SKM-1 treated with dmso at 0.1 percent for 144 hours (cell line): ENCODE measurements around the gene CROCC.
"Not testable (repeated sequence)": the region's sequence is repeated elsewhere in the genome, so short reads cannot be mapped to it uniquely, and the experiment has no call there.

Source experiments
- DNase-seq: peaks from one replicate; lab custom pipeline; 2025; ENCODE audit not compliant: unreplicated experiment; lab: John Stamatoyannopoulos, UW

CROCC gene

DNA sequence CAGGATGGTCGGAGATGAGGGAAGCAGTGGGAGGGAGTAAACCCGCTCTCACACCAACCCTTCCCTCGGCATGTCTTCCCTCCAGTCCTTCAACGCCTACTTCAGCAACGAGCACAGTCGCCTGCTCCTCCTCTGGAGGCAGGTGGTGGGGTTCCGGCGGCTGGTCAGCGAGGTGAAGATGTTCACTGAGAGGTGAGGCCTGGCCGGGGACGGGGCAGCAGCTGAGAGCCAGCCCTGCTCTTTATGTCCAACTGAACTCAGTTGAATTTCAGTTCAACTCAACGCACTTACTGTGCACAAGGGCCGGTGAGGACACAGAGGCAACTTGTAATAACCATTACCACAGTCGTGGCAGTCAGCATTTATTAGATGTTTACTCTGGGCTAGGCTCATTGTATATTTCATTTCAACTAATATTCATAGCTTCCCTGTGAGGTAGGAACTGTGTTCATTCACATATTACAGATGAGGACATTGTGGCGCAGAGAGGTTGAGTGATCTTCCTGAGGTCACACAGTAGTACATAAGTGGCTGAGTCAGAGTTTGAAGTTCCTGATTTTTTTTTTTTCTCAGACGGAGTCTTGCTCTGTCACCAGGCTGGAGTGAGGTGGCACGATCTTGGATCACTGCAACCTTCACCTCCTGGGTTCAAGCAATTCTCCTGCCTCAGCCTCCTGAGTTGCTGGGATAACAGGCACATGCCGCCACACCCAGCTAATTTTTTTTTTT lies 9.6 kb downstream of the CROCC start:
- DNase-seq: not testable (repeated sequence)

DNA sequence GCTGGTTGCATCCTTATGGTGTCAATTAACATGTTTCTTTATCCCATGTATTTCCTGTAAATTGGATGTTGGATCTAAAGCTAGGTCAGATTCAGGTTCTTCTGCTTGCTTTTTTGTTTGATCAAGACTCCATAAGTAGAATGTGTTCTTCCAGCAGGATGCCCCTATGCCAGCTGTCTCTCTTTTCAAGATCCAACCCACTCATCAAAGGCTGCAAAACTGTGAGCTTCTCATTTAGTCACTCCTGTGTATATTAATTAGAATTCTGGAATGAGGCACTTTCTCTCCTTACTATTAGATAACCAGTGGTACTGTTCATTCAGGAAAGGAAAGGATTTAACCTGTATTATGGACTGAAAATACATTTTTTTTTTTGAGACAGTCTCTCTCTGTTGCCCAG lies 12.2 kb downstream of the CROCC start:
- not testable (repeated sequence) for DNase-seq

GRCh38 chr1:16936580-16936979 lies 14.8 kb downstream of the CROCC start:
- DNase-seq: not testable (repeated sequence)

GRCh38 chr1:16938351-16939321 lies 16.9 kb downstream of the CROCC start:
- no peak for DNase-seq

DNA sequence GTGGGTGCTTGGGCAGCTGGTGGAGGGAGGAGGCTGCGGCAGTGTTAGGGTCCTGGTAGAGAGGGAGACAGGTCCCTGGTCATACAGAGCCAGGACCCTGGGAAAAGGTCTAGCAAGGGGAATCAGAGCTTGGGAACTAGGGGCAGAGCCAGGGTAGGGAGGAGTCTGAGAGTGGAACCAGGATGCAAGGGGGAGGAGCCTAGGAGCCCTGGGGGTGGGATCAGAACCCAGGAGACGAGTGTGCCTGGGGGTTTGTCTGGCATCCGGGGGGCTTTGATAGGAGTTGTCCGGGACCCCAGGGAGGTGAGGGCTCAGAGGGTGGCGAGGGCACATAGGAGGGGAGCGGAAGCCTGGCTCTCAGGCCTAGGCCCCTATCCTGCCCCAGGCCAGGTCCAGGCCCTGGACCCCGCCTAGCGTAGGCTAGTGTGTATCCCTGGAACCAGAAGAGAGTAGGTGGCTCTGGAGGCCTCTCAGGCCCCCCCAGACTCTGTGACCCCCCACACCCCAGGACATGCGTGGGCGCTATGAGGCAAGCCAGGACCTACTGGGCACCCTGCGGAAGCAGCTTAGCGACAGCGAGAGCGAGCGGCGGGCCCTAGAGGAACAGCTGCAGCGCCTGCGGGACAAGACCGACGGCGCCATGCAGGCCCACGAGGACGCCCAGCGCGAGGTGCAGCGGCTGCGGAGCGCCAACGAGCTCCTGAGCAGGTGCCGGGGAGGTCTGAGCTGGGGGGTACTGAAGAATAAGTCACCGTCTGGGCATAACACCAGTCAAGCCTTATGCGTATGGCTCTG lies 17.9 kb downstream of the CROCC start:
- DNase-seq: not testable (repeated sequence)

- no peak for DNase-seq
These were observed 22.3 kb downstream of the CROCC start for GRCh38 chr1:16944038-16944437.

- DNase-seq: not testable (repeated sequence)
These were observed 23.8 kb downstream of the CROCC start for GRCh38 chr1:16945512-16945911.

GRCh38 chr1:16946185-16946584 lies 24.5 kb downstream of the CROCC start:
- not testable (repeated sequence) for DNase-seq

DNA sequence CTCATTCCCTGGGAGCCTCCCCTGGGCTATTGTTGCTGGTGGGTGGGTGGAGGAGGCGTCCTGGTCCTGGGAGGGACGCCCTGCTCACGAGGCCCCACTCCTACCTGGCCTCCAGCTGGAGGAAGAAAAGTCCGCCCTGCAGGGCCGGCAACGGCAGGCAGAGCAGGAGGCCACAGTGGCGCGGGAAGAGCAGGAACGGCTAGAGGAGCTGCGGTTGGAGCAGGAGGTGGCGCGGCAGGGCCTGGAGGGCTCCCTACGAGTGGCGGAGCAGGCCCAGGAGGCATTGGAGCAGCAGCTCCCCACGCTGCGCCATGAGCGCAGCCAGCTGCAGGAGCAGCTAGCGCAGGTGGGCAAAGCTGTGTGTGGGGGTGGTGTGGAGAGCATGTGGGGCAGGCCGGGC lies 24.9 kb downstream of the CROCC start:
- DNase-seq: no peak

GRCh38 chr1:16948282-16948891 lies 26.7 kb downstream of the CROCC start:
- DNase-seq: not testable (repeated sequence)

- DNase-seq: not testable (repeated sequence)
These were observed 27.3 kb downstream of the CROCC start for GRCh38 chr1:16949026-16949425.

- DNase-seq: not testable (repeated sequence)
These were observed 30.6 kb downstream of the CROCC start for GRCh38 chr1:16952376-16952775.

GRCh38 chr1:16954579-16954978 lies 32.8 kb downstream of the CROCC start:
- DNase-seq: no peak

GRCh38 chr1:16955186-16955585 lies 33.5 kb downstream of the CROCC start:
- DNase-seq: no peak

GRCh38 chr1:16956775-16957174 lies 35.0 kb downstream of the CROCC start:
- no peak for DNase-seq

- no peak for DNase-seq
These were observed 36.0 kb downstream of the CROCC start for GRCh38 chr1:16957731-16958130.

- no peak for DNase-seq
These were observed 36.7 kb downstream of the CROCC start for GRCh38 chr1:16958475-16958874.

DNA sequence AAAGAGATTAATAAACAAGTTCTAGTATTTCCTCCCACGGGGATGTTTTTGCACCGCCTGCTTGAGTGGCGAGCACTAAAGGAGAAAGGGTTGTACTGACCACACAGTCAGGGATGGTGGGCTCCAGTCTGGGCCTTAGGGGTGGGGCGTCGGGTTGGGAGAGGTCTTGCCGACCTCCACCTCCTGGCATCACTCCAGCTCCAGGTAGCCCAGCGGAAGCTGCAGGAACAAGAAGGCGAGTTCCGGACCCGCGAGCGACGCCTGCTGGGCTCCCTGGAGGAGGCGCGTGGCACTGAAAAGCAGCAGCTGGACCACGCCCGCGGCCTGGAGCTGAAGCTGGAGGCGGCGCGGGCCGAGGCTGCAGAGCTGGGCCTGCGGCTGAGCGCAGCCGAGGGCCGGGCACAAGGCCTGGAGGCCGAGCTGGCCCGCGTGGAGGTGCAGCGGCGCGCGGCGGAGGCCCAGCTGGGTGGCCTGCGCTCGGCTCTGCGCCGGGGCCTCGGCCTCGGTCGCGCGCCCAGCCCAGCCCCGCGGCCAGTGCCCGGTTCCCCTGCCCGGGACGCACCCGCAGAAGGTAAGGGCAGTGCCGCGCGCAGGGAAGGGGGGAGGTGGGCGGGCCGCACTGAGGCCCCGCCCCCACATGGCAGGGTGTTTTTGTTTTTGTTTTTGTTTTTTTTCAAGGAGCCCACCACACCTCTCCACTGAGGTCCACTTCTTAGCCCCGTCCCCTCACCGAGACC lies 39.0 kb downstream of the CROCC start:
- DNase-seq: peak; percentile 33

GRCh38 chr1:16961297-16962133 lies 39.8 kb downstream of the CROCC start:
- DNase-seq: no peak
